Measurements from ENCODE around the gene DENND10.
A peak's percentile ranks its signal among the peaks of the same experiment; 100 is the strongest.
"Not testable (repeated sequence)": the region's sequence is repeated elsewhere in the genome, so short reads cannot be mapped to it uniquely, and the experiment has no call there.

The DENND10 gene

GRCh38 chr10:119174109-119174508 is 70.2 kb downstream of the DENND10 start:
- Histone ChIP-seq H3K27ac (no peak overlapping the region), H3K79me2 (no peaks in the 10 kb centered on the region), H2AFZ (no peak overlapping the region), H3K4me3 (ENCODE audit: low read depth, low read length) (no peak overlapping the region), H3K9me3 (ENCODE audit: control insufficient read depth, low read length) (no peaks in the 10 kb centered on the region), H3K27me3 (ENCODE audit: control insufficient read depth, insufficient read depth, low read length) (no peaks in the 10 kb centered on the region), H3K36me3 (ENCODE audit: control insufficient read depth, insufficient read depth, low read length) (no peaks in the 10 kb centered on the region), H3K9ac (no peak overlapping the region), H3K4me2 (ENCODE audit: low read length) (peak overlapping the region; percentile 62), H3K4me1 (peaks cover 23% of the 10 kb centered on the region)
- TF ChIP-seq CTCF (IDR thresholded peaks at IDR 0.05): no peak

DNA sequence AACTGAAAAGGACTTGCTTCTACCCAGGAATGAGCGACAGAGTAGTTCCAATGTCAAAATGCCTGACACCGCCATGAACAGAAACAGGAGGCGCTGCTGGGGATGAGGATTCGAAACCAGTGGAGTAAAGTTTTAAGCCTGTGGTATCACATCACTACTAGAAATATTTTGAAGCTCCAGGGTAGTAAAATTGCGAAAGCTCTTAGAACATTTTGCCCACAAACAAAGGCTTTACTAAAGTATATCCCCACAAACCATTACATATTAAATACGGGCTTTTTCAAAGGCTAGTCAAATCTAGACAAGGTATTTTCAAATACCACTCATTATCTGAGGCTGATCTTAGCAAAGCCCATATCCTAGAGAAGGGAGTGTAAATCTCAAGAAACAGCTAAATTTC is 72.3 kb downstream of the DENND10 start:
- peak overlapping the region; percentile 34 for H3K4me2 ChIP-seq (ENCODE audit: low read length)
- H3K4me3 ChIP-seq (ENCODE audit: low read depth, low read length): peak overlapping the region; percentile 12
- H3K4me1 ChIP-seq: peaks cover 23% of the 10 kb centered on the region
- no peaks in the 10 kb centered on the region for H3K79me2 ChIP-seq
- H2AFZ ChIP-seq: no peak overlapping the region
- peak overlapping the region; percentile 37 for H3K27ac ChIP-seq
- no peaks in the 10 kb centered on the region for H3K27me3 ChIP-seq (ENCODE audit: control insufficient read depth, insufficient read depth, low read length)
- no peaks in the 10 kb centered on the region for H3K9me3 ChIP-seq (ENCODE audit: control insufficient read depth, low read length)
- no peak for TF ChIP-seq CTCF (IDR thresholded peaks at IDR 0.05)
- no peaks in the 10 kb centered on the region for H3K36me3 ChIP-seq (ENCODE audit: control insufficient read depth, insufficient read depth, low read length)
- no peak overlapping the region for H3K9ac ChIP-seq

GRCh38 chr10:119177708-119178371 is 73.9 kb downstream of the DENND10 start:
- Histone ChIP-seq H2AFZ (peak overlapping the region; percentile 71), H3K9me3 (ENCODE audit: control insufficient read depth, low read length) (no peaks in the 10 kb centered on the region)

GRCh38 chr10:119178372-119179119 is 74.6 kb downstream of the DENND10 start, which contains the start of gene PRDX3:
TSS of gene PRDX3 (minus strand) at chr10:119178812. CDS start at chr10:119178790, 22 bp downstream.
- Histone ChIP-seq H3K4me2 (ENCODE audit: low read length) (peak within 1 kb of the TSS; percentile 69), H3K4me3 (ENCODE audit: low read depth, low read length) (peak within 1 kb of the TSS; percentile 77), H3K79me2 (no peaks in the 10 kb centered on the region), H3K4me1 (peaks cover 19% of the 10 kb centered on the region), H2AFZ (peak within 1 kb of the TSS; percentile 71), H3K36me3 (ENCODE audit: control insufficient read depth, insufficient read depth, low read length) (no peaks in the 10 kb centered on the region), H3K27ac (peak within 1 kb of the TSS; percentile 78), H3K9ac (no peak within 1 kb of the TSS), H3K27me3 (ENCODE audit: control insufficient read depth, insufficient read depth, low read length) (no peaks in the 10 kb centered on the region), H3K9me3 (ENCODE audit: control insufficient read depth, low read length) (no peaks in the 10 kb centered on the region)
- TF ChIP-seq CTCF (IDR thresholded peaks at IDR 0.05): peak; percentile 32

More at GRCh38 chr10:119177708-119178371, 73.9 kb downstream of the DENND10 start:
- H3K27me3 ChIP-seq (ENCODE audit: control insufficient read depth, insufficient read depth, low read length): no peaks in the 10 kb centered on the region
- no peaks in the 10 kb centered on the region for H3K79me2 ChIP-seq
- no peaks in the 10 kb centered on the region for H3K36me3 ChIP-seq (ENCODE audit: control insufficient read depth, insufficient read depth, low read length)
- peak overlapping the region; percentile 78 for H3K27ac ChIP-seq
- TF ChIP-seq CTCF (IDR thresholded peaks at IDR 0.05): no peak
- peak overlapping the region; percentile 77 for H3K4me3 ChIP-seq (ENCODE audit: low read depth, low read length)
- H3K9ac ChIP-seq: no peak overlapping the region
- H3K4me2 ChIP-seq (ENCODE audit: low read length): peak overlapping the region; percentile 69
- peaks cover 23% of the 10 kb centered on the region for H3K4me1 ChIP-seq

DNA sequence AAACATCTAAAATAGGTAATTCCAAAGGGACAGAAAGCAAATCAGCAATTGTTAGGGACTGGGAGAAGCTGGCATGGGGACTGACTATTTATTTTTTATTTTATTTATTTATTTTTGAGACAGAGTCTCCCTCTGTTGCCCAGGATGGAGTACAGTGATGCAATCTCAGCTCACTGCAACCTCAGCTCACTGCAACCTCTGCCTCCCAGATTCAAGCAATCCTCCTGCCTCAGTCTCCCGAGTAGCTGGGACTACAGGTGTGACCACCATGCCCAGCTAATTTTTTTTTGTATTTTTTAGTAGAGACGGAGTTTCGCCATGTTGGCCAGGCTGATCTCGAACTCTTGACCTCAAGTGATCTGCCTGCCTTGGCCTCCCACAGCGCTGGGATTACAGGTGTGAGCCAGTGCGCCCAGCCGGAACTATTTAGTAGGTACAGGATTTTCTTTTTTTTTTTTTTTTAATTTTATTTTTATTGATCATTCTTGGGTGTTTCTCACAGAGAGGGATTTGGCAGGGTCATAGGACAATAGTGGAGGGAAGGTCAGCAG is 77.0 kb downstream of the DENND10 start:
- not testable (repeated sequence) for H3K36me3 ChIP-seq (ENCODE audit: control insufficient read depth, insufficient read depth, low read length); H3K27ac ChIP-seq; H3K79me2 ChIP-seq; H3K27me3 ChIP-seq (ENCODE audit: control insufficient read depth, insufficient read depth, low read length); H3K9ac ChIP-seq; H3K9me3 ChIP-seq (ENCODE audit: control insufficient read depth, low read length); H3K4me3 ChIP-seq (ENCODE audit: low read depth, low read length); H3K4me2 ChIP-seq (ENCODE audit: low read length); H2AFZ ChIP-seq
- peaks cover 15% of the 10 kb centered on the region for H3K4me1 ChIP-seq
